Embryonic facial prominence (tissue), 1 donor: ENCODE results near the gene ABCB7.
"Not testable (repeated sequence)": the region's sequence is repeated elsewhere in the genome, so short reads cannot be mapped to it uniquely, and the experiment has no call there.

Source experiments
- DNase-seq: peaks from one replicate; pipeline ENCODE4 v3.0.0-alpha.2; 2016; ENCODE audit errors: extremely low spot score

Gene ABCB7

GRCh38 chrX:75155827-75156525 is at the start of gene ABCB7:
ABCB7 (minus strand) TSS chrX:75156283; CDS start chrX:75156272, 11 bp downstream.
- DNase-seq: peak; percentile 34

- not testable (repeated sequence) for DNase-seq
Measured at GRCh38 chrX:75188415-75189206, 32.5 kb upstream of the ABCB7 start.

DNA sequence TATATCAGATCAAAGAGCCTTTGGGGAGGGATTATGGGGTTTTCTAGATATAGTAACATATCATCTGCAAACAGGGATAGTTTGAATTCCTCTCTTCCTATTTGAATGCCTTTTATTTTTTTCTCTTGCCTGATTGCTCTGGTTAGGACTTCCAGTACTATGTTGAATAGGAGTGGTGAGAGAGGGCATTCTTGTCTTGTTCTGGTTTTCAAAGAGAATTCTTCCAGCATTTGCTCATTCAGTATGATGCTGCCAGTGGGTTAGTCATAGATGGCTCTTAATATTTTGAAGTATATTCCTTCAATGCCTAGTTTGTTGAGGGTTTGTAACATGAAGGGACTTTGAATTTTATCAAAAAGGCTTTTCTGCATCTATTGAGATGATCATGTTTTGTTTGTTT is 25.6 kb upstream of the ABCB7 start:
- no peak for DNase-seq

DNA sequence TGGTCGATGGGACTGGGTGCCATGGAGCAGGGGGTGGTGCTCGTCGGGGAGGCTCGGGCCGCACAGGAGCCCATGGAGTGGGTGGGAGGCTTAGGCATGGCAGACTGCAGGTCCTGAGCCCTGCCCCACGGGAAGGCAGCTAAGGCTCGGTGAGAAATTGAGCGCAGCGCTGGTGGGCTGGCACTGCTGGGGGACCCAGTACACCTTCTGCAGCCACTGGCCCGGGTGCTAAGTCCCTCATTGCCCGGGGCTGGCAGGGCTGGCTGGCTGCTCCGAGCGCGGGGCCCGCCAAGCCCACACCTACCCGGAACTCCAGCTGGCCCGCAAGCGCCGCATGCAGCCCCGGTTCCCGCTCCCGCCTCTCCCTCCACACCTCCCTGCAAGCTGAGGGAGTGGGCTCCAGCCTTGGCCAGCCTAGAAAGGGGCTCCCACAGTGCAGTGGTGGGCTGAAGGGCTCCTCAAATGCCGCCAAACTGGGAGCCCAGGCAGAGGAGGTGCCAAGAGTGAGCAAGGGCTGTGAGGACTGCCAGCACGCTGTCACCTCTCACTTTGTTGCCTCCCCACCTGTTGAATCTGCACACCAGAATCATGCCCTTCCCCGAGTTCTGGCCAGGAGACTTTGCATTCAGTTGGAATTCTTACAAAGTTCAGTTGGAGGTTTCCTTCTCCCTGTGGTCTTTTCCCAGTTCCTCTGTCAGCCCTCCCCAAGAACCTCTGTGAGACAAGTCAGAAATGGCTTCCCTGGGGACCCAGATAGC is 23.6 kb upstream of the ABCB7 start:
- not testable (repeated sequence) for DNase-seq

- DNase-seq: not testable (repeated sequence)
Measured at GRCh38 chrX:75172257-75172890, 16.3 kb upstream of the ABCB7 start.

- no peak for DNase-seq
Measured at GRCh38 chrX:75158054-75158453, 2.0 kb upstream of the ABCB7 start.

- DNase-seq: no peak
Measured at GRCh38 chrX:75156531-75156945, 455 bp upstream of the ABCB7 start.

- DNase-seq: no peak
Measured at GRCh38 chrX:75155447-75155826, 646 bp downstream of the ABCB7 start.

GRCh38 chrX:75154871-75155270 is 1.2 kb downstream of the ABCB7 start:
- DNase-seq: no peak

- no peak for DNase-seq
Measured at GRCh38 chrX:75151827-75152592, 4.1 kb downstream of the ABCB7 start.

GRCh38 chrX:75149654-75150053 is 6.4 kb downstream of the ABCB7 start:
- DNase-seq: no peak

GRCh38 chrX:75132672-75133071 is 23.4 kb downstream of the ABCB7 start:
- no peak for DNase-seq

- no peak for DNase-seq
Measured at GRCh38 chrX:75131973-75132627, 24.0 kb downstream of the ABCB7 start.

- DNase-seq: not testable (repeated sequence)
Measured at GRCh38 chrX:75129069-75129468, 27.0 kb downstream of the ABCB7 start.

GRCh38 chrX:75118296-75118695 is 37.8 kb downstream of the ABCB7 start:
- DNase-seq: no peak

DNA sequence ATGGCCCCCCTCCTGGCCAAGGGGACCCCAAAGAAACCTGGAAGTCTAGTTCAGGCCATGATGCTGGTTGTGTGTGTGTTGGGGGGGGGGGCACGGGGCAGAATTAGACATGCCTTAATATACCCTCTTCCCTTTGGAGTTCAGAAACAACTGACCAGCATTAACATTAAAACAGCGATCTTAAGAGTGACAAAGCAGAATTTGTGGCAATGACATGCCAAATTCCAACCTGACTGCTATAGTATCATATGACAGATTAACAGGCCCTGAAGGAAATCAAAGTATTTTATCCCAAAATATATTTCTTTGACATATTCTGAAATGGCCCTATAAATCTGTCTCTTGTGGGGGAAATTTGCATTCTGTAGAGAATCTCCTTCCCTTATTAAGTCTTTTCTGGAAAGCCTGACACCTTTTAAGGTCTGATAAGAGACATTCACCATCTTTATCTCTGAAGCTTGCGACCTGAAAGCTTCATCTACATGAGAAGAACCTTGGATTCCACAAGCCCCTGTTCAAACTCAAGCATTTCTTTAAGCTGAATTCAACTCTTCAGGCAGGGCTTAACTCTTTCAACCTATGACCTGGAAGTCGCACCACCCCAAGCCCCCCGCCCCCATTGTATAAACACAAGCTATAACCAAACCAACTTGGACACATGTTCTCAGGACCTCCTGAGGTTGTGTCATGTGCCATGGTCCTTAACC is 40.2 kb downstream of the ABCB7 start:
- no peak for DNase-seq

- no peak for DNase-seq
Measured at GRCh38 chrX:75114638-75115037, 41.4 kb downstream of the ABCB7 start.

DNA sequence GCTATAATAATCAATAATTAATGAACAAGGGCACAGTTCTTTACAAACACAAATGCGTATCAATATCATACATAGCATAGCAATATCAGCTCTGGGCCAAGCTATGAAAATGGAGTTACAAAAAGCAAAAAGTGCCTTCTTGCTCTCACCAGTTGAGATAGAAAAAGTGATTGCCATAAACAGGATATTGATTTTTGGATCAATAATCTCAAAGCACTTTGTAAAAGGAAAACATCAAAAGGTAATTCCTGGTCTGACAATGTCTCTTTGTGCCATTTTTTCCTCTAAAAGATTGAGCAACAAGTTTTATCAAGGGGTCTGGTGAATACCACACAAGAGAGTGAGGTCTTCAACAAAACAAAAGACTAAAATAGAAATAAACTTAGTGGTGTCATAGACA is 42.4 kb downstream of the ABCB7 start:
- no peak for DNase-seq

DNA sequence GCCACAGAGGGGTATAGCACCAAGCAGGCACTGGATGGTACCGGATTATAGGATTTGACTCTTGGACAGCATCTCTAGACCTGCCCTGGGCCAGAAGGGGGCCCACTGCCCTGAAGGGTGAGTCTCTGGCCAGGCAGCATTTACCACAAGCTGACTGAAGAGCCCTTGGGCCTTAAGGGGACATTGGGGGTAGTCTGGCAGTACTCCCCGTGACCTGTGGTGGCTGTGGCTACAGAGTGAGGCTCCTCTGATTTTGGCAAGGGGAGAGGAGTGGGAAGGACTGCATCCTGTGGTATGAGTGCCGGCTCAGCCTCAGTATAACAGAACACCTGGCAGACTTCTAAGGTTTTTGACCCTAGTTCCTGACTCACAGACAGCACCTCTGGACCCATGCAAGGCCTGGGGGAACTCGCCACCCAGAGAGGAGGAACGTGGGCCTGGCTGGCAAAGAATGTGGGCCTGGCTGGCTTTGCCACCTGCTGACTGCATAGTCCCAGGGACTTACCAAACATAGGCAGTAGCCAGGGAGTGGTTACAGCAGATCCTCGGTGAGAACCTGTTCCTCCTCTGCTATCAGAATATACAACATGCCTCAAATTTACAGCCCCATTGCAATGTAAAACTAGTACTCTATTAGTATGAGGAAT is 48.1 kb downstream of the ABCB7 start:
- no peak for DNase-seq

- DNase-seq: no peak
Measured at GRCh38 chrX:75106772-75107171, 49.3 kb downstream of the ABCB7 start.
